HEK293T (cell line): Measurements from ENCODE around the gene KDM6A.

ENCODE experiments used
- ARNT ChIP-seq: fragments of 450-650 bp; IDR thresholded peaks from 2 replicates; pipeline ENCODE4 v1.6.1; 2017; ENCODE audit warnings: mild to moderate bottlenecking
- BHLHE40 ChIP-seq: fragments of 450-650 bp; IDR thresholded peaks from 2 replicates; pipeline ENCODE4 v1.6.1; 2016; ENCODE audit warnings: mild to moderate bottlenecking, moderate library complexity, borderline replicate concordance
- CTBP1 ChIP-seq: fragments of 450-650 bp; IDR thresholded peaks from 2 replicates; pipeline ENCODE4 v1.6.1; 2016; ENCODE audit warnings: borderline replicate concordance
- ELF4 ChIP-seq: fragments of 450-650 bp; IDR thresholded peaks from 2 replicates; pipeline ENCODE4 v1.6.1; 2017; ENCODE audit warnings: antibody characterized with exemption
- FOXA1 ChIP-seq: fragments of 450-650 bp; IDR thresholded peaks from 2 replicates; pipeline ENCODE4 v1.6.1; 2016; ENCODE audit warnings: mild to moderate bottlenecking
- FOXK2 ChIP-seq: fragments of 450-650 bp; IDR thresholded peaks from 2 replicates; pipeline ENCODE4 v1.6.1; 2016; ENCODE audit warnings: mild to moderate bottlenecking
- FOXM1 ChIP-seq: fragments of 450-650 bp; IDR thresholded peaks from 2 replicates; pipeline ENCODE4 v1.6.1; 2017; ENCODE audit warnings: mild to moderate bottlenecking, borderline replicate concordance
- HDGF ChIP-seq: fragments of 450-650 bp; IDR thresholded peaks from 2 replicates; pipeline ENCODE4 v1.6.1; 2017; ENCODE audit warnings: antibody characterized with exemption, borderline replicate concordance
- LEF1 ChIP-seq: fragments of 450-650 bp; IDR thresholded peaks from 2 replicates; pipeline ENCODE4 v1.6.1; 2017; ENCODE audit warnings: mild to moderate bottlenecking, borderline replicate concordance
- NFRKB ChIP-seq: fragments of 450-650 bp; IDR thresholded peaks from 2 replicates; pipeline ENCODE4 v1.6.1; 2016; ENCODE audit warnings: mild to moderate bottlenecking, moderate library complexity
- SP1 ChIP-seq: fragments of 450-650 bp; IDR thresholded peaks from 2 replicates; pipeline ENCODE4 v1.6.1; 2017
- SUZ12 ChIP-seq: fragments of 450-650 bp; IDR thresholded peaks from 2 replicates; pipeline ENCODE4 v1.6.1; 2016; ENCODE audit warnings: mild to moderate bottlenecking
- TARDBP ChIP-seq: fragments of 450-650 bp; IDR thresholded peaks from 2 replicates; pipeline ENCODE4 v1.6.1; 2016
- ZNF384 ChIP-seq: fragments of 450-650 bp; IDR thresholded peaks from 2 replicates; pipeline ENCODE4 v1.6.1; 2016

- no peak for TF ChIP-seq CTBP1
- TF ChIP-seq FOXA1: no peak
- no peak for TF ChIP-seq TARDBP
- TF ChIP-seq ARNT: no peak
- TF ChIP-seq SUZ12: no peak
- TF ChIP-seq HDGF: no peak
- TF ChIP-seq SP1: no peak
- no peak for TF ChIP-seq ELF4
- TF ChIP-seq FOXM1: no peak
- TF ChIP-seq FOXK2: no peak
- no peak for TF ChIP-seq BHLHE40
- no peak for TF ChIP-seq LEF1
- no peak for TF ChIP-seq NFRKB
- TF ChIP-seq ZNF384: no peak
These were observed at the start of gene KDM6A for GRCh38 chrX:44872821-44873414.
